Effector CD8-positive, alpha-beta T cell (primary cell): Measurements from ENCODE around the gene ROPN1B.
A peak's percentile ranks its signal among the peaks of the same experiment; 100 is the strongest.
"Not testable (repeated sequence)": the region's sequence is repeated elsewhere in the genome, so short reads cannot be mapped to it uniquely, and the experiment has no call there.

Experiments used
- DNase-seq: peaks from one replicate; lab custom pipeline; 2025; lab: John Stamatoyannopoulos, UW
- total RNA-seq, 4 experiments: gene quantifications; one replicate each; lab custom pipeline; 2026; lab: John Stamatoyannopoulos, UW

ROPN1B gene
- total RNA-seq, result 0 reads per million in 4 experiments

DNA sequence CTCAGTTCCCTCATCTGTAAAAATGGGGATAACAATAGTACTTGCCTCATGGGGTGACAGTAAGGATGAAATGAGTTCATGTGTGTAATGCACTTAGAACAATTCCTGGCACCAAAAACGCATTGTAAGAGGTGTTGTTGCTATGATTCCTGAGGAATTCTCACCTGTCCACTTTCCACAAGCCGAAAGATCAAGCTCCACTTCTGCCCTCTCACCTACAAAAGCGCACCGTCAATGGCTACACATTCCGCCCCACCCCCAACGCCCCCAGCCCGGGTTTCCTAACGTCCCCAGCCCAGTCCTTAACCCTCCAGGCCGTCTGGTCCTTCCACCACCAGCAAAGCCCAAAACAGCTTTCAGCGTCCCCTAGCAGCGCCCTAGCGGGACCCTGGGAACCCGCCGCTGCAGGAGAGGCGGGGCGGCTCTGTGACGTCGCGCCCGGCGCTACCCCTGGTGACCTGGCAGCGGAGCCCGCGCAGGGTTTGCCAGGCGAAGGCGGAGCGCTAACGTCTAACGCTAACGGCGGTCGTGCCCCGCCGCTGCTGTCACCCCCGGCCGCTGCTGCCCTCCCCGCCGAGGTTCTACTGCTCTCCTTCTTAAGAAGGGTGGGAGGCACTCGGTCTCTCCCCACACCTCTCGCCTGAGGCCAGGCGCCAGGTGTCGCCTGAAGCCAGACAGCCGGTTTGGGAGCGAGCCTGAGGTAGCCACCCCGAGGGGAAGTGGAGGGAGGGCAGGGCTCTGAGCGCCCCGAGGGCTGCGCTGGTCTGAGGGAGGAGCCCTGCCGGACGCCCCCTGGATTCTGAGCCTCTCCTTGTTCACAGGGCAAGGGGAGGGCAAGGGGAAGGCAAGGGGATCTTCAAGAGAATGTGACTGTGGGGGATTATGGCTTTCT, at the start of gene ROPN1B:
Gene ROPN1B, plus strand, starts transcription at position 478 of the 892 bp plus-strand sequence. CDS start 2,877 bp downstream, outside the sequence.
- DNase-seq, result not testable (repeated sequence)

DNA sequence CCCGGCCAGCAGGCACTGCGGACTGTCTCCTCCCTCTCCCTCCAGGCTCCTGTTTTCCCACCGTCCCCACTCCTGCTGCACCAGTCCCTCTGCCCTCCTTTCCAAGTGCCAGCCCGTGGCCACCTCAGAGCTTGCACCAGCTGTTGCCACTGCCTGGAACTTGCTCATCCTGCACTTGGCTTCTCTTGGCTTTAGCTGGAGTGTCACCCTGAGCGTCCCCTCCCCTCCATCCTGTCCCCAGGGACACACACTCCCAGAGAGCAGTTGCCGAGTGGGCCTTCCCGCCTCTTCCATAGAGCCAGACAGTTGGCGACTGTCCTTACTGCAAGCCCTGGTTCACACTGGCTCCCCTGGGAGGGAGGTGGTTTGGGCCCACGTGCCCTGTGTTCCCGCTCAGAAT, 48.8 kb upstream of the ROPN1B start:
- DNase-seq, result not testable (repeated sequence)

DNA sequence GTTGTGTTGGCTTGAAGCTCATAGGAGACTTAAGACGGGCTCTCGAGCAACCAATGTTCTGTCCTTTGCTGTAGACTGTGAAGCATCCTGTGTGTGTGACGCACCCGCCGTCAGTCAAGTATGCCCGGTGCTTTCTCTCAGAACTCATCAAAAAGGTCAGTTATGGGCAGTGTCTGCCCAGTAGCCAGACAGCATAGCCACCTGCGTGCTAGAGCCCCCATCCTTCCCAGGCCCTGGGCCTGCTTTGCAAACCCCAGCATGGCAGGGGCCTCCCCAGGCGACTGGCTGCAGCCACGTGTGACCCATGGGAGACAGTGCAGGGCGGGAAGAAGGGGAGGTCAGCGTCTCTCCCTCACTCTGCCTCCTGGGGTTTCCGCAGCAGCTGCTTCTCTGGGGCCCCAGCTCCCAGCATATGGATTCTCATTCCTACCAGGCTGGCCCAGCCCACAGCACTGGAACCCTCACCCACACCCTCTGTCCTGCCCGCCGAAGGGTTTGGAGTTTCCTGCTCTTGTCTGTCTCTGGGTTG, 48.2 kb upstream of the ROPN1B start:
- not testable (repeated sequence) for DNase-seq

DNA sequence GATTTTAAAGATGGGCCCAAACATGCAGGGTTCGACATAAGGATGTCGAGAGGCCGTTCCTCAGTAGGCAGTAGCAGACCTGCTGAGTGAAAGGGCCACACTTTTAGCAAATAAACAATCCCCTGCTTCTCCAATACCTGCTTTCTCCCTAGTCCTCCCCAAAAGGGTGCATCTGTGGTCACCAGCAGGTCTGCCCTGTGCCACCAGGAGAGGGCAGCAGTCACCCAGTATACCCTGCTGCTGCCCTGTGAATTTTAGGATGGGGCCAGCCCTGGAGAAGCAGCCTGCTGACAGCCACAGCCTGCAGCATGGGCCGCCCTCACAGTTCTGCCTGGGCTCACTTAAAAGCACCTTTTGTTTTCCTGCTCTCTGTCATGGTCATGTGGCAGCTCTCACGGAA, 47.3 kb upstream of the ROPN1B start:
- DNase-seq, result peak; percentile 17

DNA sequence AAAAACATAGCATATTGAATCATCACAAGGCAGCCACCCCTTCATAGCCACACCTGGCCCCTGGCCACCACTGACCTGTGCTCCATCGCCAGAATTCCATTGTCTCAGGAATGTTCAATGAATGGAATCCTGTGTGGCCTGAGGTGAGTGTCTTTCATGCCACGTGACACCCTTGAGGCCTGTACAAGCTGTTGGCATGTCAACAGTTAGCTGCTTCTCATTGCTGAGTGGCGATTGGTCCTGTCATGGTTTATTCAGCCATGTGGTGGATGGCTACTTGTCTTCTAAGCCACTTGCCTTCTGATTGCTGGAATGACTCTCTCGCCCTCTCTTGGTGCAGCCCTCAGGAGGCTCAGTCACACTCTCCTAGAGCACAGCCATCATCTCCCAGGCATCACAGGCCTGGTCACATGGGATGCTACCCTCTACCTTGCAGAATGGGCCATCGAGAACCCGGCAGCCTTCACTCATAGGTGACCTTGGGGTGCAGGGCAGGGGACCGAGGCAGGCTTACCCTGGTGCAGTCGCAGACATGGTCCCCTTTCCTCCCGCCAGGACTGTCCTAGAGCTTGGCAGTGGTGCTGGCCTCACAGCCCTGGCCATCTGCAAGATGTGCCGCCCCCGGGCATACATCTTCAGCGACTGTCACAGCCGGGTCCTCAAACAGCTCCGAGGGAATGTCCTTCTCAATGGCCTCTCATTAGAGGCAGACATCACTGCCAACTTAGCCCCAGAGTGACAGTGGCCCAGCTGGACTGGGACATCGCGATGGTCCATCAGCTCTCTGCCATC, 45.5 kb upstream of the ROPN1B start:
- not testable (repeated sequence) for DNase-seq

DNA sequence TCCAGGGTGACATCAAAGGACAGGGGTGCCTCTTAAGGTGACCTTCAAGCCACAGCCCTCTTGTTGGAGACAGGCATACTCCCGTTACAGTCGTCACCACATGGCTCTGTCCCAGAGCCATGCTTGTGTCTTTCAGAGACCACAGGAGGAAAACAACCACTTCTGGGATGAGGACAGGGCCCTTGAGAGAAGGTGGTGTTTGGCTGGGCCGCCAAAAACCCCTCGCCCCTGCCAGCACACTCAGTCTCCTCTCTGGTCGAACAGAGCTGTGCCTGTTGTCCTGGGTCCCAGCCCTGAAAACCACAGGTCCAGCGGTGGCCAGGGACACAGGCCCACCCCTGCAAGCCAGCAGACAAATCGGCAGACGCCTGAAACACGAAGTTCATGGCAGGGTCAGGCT, 44.7 kb upstream of the ROPN1B start:
- not testable (repeated sequence) for DNase-seq

DNA sequence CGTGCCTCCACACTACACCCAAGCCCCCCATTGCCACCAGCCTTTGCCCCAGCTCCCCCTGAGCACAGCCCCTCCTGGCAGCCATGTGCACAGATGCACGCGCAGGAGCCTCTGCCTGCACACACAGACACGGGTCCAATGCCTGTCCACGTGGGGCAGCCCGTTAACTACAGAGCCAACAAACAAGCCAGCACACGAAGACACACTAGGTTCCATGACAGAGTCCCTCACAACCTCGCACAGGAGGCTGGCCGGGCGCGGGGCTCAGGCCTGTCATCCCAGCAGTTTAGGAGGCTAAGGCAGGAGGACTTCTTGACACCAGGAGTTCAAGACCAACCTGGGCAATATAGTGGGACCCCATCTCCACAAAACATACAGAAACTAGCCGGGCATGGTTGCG, 43.3 kb upstream of the ROPN1B start:
- not testable (repeated sequence) for DNase-seq

DNA sequence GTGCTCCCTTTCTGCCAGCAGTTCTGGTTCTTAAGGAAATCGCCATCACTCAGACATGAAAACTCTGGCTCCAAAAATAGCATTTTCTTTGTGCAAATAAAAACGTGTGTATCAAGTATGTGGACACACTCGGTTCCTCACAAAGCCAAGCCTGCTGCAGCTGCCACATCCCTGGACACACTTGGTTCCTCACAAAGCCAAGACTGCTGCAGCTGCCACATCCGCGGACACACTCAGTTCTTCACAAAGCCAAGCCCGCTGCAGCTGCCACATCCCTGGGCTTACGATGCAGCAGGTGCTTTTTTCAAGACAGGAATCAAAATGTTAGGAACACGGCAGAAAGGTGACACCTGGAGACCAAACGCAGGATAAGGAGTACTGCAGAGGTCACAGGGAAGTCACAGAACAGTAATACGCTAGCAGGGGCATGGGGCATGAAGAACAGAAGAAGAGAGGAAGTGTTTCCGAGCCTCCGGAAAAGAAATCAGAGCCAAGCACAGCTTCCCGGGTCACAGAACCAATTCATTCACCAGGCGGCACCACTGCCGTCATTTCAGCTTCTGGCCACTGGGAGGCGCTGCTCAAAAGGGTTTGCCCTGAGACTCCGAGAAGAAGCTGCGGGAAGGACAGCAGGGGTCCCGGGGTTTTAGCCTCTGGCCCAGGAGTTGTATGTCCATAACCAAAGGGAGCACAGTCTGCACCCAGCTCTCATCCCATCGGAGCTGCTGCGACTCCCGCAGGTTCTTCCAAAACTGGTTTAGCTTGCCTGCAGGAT, 40.0 kb upstream of the ROPN1B start:
- DNase-seq, result peak; percentile 59

DNA sequence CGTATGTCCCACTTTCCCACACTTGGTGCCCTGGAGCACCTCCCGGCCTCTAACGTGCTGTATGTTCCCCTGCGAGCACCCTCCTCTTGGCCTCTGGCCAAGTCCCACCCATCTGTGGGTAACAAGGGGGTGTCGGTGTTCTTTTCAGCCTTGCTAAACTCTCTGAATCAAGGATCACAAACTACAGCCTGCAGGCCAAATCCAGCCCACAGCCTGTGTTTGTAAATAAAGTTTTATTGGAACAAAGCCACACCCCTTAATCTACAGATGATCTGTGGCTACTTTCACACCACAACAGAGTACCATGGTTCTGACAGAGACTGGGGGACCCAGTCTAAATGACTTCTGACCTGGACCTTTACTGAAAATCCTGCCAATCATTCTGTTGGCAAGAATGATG, 39.2 kb upstream of the ROPN1B start:
- not testable (repeated sequence) for DNase-seq

DNA sequence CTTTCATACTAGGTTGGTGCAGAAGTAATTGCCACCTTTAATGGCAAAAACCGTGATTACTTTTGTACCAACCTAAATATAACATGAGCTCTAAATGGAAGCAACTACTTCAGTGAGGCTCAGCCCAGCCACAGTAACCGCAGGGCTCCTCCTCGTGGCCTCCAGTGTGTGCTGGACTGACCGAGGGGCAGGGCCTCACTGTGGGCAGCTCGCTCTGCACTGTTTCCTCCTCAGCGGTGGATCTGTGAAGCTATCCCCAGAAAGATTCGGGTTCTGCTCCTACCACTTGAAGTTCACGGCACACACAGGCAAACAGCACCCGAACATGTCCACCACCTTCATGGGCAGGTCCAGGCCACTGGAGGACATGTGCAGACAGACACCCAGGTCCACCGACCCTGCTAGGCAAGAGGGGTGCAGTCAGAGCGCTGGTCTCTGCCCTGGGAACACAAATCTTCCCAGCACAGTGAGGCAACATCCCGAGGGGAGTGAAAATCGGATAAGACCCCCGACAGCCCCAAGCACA, 37.6 kb upstream of the ROPN1B start:
- DNase-seq, result not testable (repeated sequence)

DNA sequence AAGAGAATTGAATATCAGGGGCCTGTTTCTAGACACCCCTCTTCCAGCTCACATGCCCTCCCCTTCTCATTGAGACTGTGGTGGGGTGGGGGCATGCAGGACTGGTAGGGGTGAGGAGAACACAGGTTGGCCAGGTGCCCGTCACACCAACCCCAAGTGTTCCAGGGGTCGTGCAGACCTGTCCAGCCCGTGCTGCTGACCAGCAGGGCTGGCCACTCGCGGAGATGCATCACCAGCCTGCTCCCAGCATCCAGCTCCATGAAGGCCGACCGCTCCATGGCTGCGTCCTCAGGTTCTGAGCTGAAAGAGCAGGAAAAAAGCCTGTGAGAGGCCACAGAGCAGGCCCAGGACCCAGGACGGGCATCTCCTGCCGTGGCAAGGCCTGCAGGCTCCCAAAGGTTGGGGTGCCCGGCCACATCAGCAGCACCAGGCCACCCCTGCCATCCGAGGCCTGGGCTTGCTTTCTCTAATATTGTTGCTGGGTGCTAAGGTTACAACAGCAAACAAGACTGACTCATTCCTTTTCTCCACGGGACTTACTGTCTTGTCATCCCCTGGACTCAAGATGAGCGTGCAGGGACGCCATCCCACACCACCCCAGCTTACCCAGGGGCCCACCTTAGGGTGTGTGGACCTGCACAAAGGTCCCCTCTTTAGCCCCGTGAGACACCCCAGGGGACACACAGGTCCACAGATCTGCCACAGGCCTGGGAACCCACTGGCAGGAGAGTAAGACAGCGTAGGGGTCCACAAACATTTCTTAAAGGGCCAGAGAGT, 35.4 kb upstream of the ROPN1B start:
- not testable (repeated sequence) for DNase-seq

DNA sequence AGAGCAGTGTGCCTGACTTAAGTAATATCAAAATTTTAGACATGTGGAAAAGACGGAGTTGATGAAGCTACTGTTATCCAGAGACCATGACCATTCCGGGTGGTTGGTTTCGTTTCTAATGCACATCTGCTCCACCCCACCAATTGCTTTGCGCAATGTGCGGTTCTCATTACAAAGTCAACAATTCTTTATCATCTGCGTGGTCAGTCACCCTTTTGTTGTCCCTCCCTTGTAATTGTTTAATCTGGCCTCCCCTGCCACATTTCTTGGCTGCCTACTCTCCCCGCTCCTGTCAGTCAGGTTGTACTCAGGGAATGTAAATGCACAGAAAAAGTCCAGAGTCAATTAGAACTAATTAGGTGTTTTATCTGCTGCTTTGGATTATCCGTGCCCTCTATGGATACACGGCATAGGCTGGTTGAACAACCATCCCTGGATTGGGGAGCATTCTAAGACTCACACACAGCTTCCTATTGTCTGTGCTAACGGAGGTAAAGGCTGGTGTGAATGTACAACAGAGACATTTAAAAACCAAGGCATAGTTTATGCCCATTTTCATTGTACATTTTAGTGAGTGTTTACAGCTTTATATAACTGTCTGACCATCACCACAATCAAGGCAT, 33.6 kb upstream of the ROPN1B start:
- DNase-seq, result not testable (repeated sequence)

DNA sequence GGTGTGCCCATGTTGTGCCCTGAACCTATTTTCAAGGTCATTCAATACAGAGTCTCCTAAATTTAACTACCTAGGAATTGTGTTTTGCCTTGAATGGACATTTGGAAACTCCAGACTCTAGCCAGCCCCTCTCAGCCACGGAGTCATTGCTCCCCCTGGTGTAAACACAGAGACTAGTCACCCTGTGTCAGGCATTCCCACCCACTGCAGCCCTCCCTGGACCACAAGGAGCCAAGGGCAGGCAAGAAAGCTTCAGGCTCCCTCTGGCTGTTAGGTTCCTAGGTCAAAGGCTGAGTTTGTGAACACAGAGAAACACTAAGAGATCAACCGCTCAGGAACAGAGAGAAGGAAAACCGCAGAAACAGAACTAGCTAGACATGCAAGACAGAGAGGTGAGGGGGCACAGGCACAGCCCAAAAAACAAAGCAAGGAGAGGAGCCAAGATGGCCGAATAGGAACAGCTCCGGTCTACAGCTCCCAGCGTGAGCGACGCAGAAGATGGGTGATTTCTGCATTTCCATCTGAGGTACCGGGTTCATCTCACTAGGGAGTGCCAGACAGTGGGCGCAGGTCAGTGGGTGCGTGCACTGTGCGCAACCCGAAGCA, 32.7 kb upstream of the ROPN1B start:
- not testable (repeated sequence) for DNase-seq

DNA sequence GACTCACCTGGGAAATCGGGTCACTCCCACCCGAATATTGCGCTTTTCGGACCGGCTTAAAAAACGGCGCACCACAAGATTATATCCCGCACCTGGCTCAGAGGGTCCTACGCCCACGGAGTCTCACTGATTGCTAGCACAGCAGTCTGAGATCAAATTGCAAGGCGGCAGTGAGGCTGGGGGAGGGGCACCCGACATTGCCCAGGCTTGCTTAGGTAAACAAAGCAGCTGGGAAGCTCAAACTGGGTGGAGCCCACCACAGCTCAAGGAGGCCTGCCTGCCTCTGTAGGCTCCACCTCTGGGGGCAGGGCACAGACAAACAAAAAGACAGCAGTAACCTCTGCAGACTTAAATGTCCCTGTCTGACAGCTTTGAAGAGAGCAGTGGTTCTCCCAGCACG, 32.1 kb upstream of the ROPN1B start:
- not testable (repeated sequence) for DNase-seq

DNA sequence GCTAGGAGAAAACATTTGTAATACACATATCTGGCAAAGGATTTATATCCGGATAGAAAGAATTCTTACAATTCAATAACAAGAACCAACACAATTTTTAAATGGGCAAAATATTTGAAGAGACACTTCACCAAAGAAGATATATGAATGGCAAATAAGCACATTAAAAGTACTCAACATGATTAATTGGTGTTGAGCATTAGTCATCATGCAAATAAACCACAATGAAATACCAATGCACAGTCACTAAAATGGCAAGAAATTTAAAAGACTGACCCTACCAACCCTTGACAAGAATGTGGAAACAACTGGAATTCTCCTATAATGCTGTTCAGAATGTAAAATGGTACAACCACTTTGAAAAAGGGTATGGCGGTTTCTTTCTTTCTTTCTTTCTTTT, 21.2 kb upstream of the ROPN1B start:
- not testable (repeated sequence) for DNase-seq

DNA sequence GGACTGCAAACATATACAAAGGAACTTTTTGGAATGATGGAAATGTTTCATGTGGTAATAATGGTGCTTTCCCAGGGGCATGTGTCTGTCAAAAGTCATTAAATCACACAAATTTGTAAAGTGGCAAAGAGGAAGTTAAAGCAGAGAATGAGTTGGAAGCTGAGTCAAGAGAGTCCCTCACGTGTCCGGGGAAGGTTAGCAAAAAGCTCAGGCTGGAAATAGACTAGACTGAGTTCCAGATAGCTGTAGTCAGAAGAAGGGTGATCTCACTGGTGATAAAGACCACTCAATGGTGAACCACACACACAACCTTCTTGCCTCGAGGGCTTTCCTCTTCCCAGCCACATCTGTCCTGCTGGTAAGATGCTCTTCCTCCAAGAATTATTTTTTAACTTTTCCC, 20.1 kb upstream of the ROPN1B start:
- not testable (repeated sequence) for DNase-seq

DNA sequence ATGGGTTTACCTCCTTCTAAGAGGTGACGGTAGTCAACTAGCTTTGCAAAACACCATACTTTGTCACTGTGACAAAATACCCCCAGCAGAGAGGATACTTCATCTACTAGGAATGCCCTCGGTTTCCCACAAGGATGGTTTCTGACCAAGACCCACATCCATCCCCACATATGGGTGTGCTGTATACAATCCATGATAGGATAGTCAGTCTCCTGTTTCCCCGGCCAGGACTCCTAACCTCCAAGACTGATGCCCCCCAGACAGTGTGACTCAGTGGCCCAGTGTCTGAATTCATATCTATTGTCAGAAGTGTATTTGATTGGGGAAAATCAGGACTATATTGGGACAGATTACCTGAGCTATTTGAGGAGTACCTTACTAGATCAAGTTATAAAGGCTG, 17.8 kb upstream of the ROPN1B start:
- DNase-seq, result not testable (repeated sequence)

DNA sequence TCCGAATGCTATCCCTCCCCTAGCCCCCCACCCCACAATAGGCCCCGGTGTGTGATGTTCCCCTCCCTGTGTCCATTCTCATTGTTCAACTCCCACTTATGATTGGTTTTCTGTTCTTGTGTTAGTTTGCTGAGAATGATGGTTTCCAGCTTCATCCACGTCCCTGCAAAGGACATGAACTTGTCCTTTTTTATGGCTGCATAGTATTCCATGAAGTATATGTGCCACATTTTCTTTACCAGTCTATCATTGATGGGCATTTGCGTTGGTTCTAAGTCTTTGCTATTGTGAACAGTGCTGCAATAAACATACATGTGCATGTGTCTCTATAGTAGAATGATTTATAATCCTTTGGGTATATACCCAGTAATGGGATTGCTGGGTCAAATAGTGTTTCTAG, 12.0 kb upstream of the ROPN1B start:
- not testable (repeated sequence) for DNase-seq

DNA sequence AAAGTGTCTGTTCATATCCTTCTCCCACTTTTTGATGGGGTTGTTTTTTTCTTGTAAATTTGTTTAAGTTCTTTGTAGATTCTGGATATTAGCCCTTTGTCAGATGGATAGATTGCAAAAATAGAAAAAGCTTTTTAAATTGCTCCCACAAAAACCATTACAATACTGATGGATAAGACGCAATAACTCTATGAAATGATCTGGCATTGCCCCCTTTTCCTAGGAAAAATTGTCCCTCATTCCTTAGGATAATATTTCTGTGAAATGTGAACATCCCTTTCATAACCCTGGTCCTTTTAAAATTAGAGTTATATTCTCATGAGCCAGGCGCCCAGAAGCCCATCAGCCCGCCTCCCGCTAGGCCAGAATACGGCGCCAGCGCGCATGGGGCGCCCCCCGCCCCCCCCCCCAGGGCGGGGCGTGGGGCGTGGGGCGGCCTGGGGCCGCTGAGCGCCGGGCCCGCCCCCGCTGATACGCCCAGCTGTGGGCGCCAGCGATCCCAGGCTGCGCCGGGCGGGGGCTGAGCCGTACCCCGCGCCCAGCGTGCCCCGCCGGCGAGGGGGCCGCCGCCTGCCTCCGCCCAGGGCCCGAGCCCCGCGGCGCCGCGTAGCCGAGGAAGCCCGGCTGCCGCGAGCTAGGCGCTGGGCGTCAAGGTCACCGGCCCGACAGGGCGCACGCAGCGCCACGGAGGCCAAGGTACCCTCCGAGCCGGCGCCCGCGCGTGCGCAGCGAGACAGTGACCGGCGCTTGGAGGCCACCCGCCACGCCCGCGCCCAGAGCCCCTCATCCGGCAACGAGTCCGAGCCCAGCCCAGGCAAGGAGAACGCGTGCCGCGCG, 11.1 kb upstream of the ROPN1B start:
- no peak for DNase-seq
